Motor neuron (in vitro differentiated cells): ENCODE data around the gene FAM9C. TPM values are rescaled to one million over a fixed set of nuclear protein-coding genes. Genes with fewer than 3 reads are reported as not detected.
"Not testable (repeated sequence)": the region's sequence is repeated elsewhere in the genome, so short reads cannot be mapped to it uniquely, and the experiment has no call there.

Experiments
- ATAC-seq, 8 experiments: fragments of 200-7000 bp; cut with Tn5 transposase; replicated peaks in 6 of 8; 2 replicates each; pipeline ENCODE4 v1.8.0; 2021; ENCODE audit warnings: mild to moderate bottlenecking in 8 of 8, moderate library complexity in 8 of 8
- H3K27ac ChIP-seq, 2 donors: fragments of 250-450 bp; sonication (Bioruptor Pico); 2 replicates each; pipeline ENCODE4 v1.9.0; 2021; ENCODE audit warnings: antibody characterized with exemption in 2 of 2, mild to moderate bottlenecking in 2 of 2, moderate library complexity in 1 of 2
- H3K4me1 ChIP-seq, 2 donors: fragments of 250-450 bp; sonication (Bioruptor Pico); replicated peaks in 1 of 2; 2 replicates each; pipeline ENCODE4 v1.6.1; 2021; ENCODE audit warnings: antibody characterized with exemption in 2 of 2, mild to moderate bottlenecking in 2 of 2, moderate library complexity in 1 of 2
- H3K4me3 ChIP-seq, 5 donors: fragments of 250-450 bp; sonication (Bioruptor Pico); 2 replicates each; pipeline ENCODE4 v1.9.0; 2021; ENCODE audit warnings: antibody characterized with exemption in 5 of 5, mild to moderate bottlenecking in 5 of 5, moderate library complexity in 4 of 5
- WGBS, 10 experiments: fragments of 450-650 bp; shearing (Covaris generic); methylation state at CpG; one replicate each; pipeline ENCODE4 v1.0.0; 2022; 5-methylcytosine and 5-hydroxymethylcytosine counted together
- in situ Hi-C, 9 experiments: fragments of 400-800 bp; cut with MboI; loops; one replicate each; pipeline ENCODE4 v1.15.0; 2021; ENCODE audit warnings: low sequenced_read_pairs in 9 of 9, low pct_unique_long_range_greater_than_20kb in 2 of 9; ENCODE audit not compliant: unreplicated experiment in 9 of 9
- total RNA-seq, 8 experiments: library from RNA; unstranded; fragments of 300-600 nt; gene quantifications; 2 replicates each; pipeline versions ENCODE4 v1.2.3 to v1.2.4, GENCODE V29; 2022

FAM9C gene
- total RNA-seq, 8 experiments from 2014 or later = 0.05 to 0.50 (median 0.17) TPM; not detected in 2

- ATAC-seq = peak in 1 of 8 experiments; percentile 33
- in situ Hi-C loops = no loop called here
- no peak overlapping the region for H3K27ac ChIP-seq
- WGBS, 10 experiments = 92% methylated on average over 2 of the region's 3 CpGs; no CpG with 5 or more reads in 9 of the 10 experiments
- no peak overlapping the region for H3K4me3 ChIP-seq
- peaks cover 0 to 7% of the 10 kb centered on the region in 2 donors for H3K4me1 ChIP-seq
Measured at GRCh38 chrX:13023567-13023966, 20.9 kb downstream of the FAM9C start.

DNA sequence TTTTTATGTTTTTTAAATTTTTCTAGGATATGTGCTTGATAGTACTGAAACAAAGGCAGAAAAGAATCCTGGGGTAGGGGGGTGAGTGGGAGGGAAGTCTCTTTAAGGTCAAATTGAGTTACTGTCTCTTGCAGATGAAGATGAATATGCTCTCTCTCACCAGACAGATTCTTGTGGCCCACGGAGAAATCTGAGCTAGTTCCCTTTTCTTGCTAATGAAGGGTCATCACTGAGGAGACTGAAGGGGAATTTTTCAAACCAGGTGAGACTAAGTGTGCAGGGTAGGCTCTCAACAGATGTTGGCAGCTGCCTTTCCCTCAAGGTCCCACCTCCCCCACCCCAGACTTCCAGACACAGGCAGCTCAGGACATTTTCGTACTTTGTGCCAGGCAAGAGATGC, 21.5 kb downstream of the FAM9C start:
- in situ Hi-C loops = no loop called here
- ATAC-seq = no peak
- 17% methylated on average over 1 of the region's 2 CpGs; no CpG with 5 or more reads in 9 of the 10 experiments for WGBS, 10 experiments
- H3K4me1 ChIP-seq = peaks cover 0 to 7% of the 10 kb centered on the region in 2 donors
- H3K4me3 ChIP-seq = no peak overlapping the region
- H3K27ac ChIP-seq = no peak overlapping the region

DNA sequence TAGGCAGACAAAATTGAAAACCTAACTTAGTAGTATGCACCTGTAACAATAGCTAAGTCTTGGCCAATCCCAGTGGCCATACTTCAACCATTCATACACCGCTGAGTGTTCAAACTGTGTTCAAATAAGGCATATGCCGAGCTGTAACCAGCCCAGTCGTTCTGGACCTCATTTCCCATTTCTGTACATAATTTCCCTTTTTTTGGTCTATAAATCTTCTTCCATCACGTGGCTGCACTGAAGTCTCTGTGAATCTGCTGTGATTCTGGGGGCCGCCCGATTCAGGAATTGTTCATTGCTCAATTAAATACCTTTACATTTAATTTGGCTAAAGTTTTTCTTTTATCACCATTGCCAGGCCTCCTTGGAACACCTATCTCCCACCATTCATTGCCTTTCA, 27.7 kb downstream of the FAM9C start:
- 55 to 100% (median 88%) methylated on average over 3 to 6 of the region's 6 CpGs; no CpG with 5 or more reads in 6 of the 10 experiments for WGBS, 10 experiments
- ATAC-seq, in situ Hi-C loops, H3K4me1 ChIP-seq, H3K4me3 ChIP-seq, H3K27ac ChIP-seq: not testable (repeated sequence)

DNA sequence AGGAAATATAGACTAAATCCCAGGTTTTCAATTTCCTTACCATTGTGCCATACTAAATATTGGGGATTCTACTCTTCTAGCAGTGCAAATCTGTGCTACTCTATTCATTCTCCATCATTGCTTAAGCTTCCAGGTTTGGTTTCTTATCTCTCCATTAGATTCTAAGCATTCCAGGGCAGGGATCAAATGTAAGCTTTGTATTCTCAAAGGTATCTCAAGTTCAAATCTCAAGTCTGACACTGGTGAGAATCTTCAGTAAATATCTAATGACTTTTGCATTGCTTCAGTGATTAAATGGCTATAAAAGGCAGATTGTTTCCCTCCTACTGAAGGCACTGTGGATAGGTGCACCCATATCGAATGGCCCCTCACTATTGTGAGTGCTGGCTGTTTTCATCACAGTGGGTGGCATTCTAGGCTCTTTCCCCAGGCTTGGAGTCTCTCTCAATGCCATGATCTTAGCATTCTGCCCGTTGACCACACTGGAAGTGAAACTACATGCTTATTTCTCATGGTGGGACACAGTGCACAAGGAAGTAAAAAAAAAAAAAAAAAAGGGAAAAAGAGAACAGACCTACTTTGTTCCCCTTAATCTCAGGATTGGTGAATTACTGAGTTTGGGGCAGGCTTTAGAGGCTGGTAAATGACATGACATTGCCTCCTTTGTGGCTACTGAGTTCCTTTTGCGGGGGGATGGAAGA, 28.7 kb downstream of the FAM9C start:
- in situ Hi-C loops = no loop called here
- no peak overlapping the region for H3K4me3 ChIP-seq
- peaks cover 4 to 5% of the 10 kb centered on the region in 2 donors for H3K4me1 ChIP-seq
- ATAC-seq = no peak
- WGBS, 10 experiments = 60 to 100% (median 80%) methylated on average over 1 to 2 of the region's 3 CpGs; no CpG with 5 or more reads in 5 of the 10 experiments
- H3K27ac ChIP-seq = no peak overlapping the region

DNA sequence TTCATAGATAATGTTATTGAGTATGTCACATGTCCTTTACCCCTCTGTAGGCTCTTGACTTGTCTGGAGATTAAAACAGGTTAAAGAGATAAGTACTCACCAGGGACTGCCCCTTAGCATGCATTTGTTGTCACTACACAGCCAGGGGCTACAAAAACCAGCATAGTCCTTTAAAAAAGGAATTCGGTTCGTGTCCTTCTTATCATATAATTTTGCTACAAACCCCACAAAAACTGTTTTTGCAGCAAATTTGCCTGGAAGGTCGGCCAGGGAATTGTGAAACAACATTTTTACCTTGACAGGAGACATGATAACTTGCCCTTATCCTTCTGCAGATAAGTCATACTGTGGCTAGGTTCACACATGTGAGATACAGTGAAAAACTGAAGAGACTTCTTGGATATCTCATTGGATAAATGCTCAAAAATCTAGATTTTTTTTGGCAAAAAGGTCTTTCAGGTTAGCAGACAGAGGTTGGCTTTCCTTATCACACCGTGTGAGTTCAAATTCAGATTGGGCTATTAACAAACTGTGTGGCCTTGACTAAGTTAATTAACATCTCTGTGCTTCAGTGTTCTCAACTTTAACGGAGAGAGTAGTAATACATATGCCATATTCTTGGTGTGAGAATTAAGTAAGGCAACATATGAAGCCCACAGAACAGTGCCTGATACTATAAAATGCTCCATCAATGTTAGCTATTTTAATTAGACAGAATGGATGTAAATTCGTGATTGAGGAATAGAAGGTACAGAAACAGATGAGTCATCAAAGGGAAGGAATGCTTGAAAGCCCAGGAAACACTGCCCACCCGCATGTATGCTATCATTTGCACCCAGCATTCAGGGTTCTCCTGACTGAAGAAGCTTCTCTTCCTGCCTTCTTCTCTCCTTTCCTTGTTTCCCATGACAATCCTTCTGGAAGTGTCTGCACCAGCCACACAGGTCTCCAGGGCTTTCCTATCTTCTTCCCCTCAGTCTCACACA, 30.0 kb downstream of the FAM9C start:
- no peak overlapping the region for H3K4me3 ChIP-seq

DNA sequence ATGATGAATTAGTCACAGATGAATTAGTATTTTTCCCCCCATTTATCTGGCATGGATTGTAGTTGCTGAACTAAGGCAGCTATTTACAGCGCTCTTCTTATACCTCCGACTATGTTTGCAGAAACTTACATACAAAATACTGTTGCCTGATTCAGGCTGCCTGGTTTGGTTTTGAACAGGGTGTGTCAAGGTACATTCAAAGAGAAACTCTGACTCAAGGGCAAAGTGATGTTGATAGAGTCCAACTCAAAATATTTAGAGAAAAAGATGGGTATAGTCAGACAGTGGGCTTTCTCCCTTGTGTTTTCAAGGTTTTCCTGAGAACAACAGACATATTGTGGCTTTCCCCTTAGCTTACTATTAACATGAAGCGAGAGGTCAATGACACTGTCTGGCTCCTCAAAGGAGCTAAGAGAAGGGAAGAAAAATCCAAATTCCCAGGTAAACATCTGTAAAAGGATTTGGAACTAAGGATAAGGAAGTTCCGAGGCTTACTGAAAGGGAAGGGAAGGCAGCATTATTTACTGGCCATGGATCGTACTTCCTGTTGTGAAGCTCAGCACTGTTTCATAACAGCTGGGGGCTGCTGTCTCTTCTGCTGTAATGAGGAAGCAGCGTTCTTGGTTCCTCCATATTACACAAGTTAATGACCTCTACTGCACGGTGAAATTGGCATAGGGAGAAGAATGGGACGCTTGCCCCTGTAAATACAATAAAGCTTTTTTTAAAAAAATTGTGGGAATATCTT, 30.9 kb downstream of the FAM9C start:
- Histone ChIP-seq H3K4me3 (no peak overlapping the region), H3K4me1 (peaks cover 4 to 5% of the 10 kb centered on the region in 2 donors), H3K27ac (no peak overlapping the region)
- in situ Hi-C loops = no loop called here
- ATAC-seq = no peak
- 13 to 83% (median 67%) methylated on average over 1 to 7 of the region's 8 CpGs; no CpG with 5 or more reads in 3 of the 10 experiments for WGBS, 10 experiments

More for the DNA sequence above, 30.0 kb downstream of the FAM9C start:
- Histone ChIP-seq H3K27ac (no peak overlapping the region), H3K4me1 (peaks cover 4 to 5% of the 10 kb centered on the region in 2 donors)
- in situ Hi-C loops = no loop called here
- WGBS, 10 experiments = 17 to 100% (median 71%) methylated on average over 1 to 6 of the region's 7 CpGs; no CpG with 5 or more reads in 4 of the 10 experiments
- no peak for ATAC-seq

DNA sequence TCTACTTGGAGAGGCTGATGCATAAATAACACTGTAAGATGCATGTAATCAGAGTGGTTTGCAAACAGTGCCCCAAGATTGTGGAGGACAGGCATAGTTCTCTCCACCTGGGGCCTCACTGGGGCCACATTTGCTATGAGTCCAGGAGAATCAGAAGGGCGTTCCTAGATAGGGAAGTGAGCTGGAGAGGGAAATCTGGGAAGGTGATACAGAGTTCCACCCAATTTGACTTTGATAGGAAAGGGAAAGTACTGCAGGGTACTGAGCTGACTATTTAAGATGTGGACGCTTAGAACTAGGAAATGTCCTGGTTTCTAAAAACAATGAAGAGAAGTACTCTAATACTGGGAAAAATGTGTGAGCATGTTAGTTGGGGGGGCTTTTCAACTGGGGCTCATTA, 33.9 kb downstream of the FAM9C start:
- 20 to 100% (median 92%) methylated on average over 1 of the region's 2 CpGs; no CpG with 5 or more reads in 6 of the 10 experiments for WGBS, 10 experiments
- H3K4me3 ChIP-seq = no peak overlapping the region
- H3K27ac ChIP-seq = no peak overlapping the region
- H3K4me1 ChIP-seq = peaks cover 4 to 5% of the 10 kb centered on the region in 2 donors
- ATAC-seq = no peak
- in situ Hi-C loops = no loop called here

DNA sequence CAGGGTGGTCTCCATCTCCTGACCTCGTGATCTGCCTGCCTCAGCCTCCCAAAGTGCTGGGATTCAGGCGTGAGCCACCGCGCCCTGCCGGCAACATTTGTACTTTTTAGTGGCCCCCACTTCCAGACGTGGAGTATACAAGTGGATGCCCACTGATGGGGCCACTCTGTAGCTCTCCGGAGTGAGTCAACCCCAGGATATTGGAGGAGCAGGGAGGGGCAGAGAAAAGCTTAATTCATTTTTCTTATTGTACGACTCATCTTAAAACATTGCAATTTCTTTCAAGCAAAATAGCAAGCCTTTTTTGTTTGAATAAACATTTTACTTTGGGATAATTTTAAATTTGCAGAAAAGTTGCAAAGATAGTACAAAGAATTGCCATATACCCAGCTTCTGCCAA, 34.6 kb downstream of the FAM9C start:
- Histone ChIP-seq H3K27ac (no peak overlapping the region), H3K4me3 (no peak overlapping the region), H3K4me1 (peaks cover 4 to 5% of the 10 kb centered on the region in 2 donors)
- WGBS, 10 experiments = 0 to 100% (median 45%) methylated on average over 1 to 3 of the region's 8 CpGs; no CpG with 5 or more reads in 6 of the 10 experiments
- in situ Hi-C loops = no loop called here
- no peak for ATAC-seq

DNA sequence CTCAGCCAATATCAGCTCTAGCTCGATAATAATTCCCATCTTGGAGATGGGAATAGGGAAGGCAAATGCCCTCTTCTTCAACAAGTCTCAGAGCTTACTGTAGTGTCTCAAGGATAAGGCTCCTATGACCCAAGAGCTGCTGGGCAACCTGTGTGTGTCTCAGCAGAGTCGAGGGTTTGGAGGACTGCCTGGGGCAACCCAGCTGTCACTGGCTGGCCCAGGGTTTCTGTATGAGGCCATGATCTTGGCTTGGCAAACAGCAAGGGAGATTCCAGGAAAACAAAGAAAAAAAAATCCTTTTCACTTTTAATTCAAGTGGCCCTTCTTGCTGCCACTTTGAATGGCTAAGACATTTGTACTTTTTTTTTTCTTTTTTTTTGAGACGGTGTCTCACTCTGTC, 35.1 kb downstream of the FAM9C start:
- in situ Hi-C loops = no loop called here
- WGBS, 10 experiments = 73% methylated on average over 2 of the region's 3 CpGs; no CpG with 5 or more reads in 9 of the 10 experiments
- ATAC-seq = no peak
- Histone ChIP-seq H3K4me1 (peaks cover 4 to 5% of the 10 kb centered on the region in 2 donors), H3K27ac (no peak overlapping the region), H3K4me3 (no peak overlapping the region)

GRCh38 chrX:13008851-13009250, 35.6 kb downstream of the FAM9C start:
- no peak for ATAC-seq
- in situ Hi-C loops = no loop called here
- no peak overlapping the region for H3K4me3 ChIP-seq
- H3K4me1 ChIP-seq = peaks cover 1 to 4% of the 10 kb centered on the region in 2 donors
- 53 to 100% (median 95%) methylated on average over 1 to 3 of the region's 3 CpGs; no CpG with 5 or more reads in 7 of the 10 experiments for WGBS, 10 experiments
- no peak overlapping the region for H3K27ac ChIP-seq

- ATAC-seq = peak in 3 of 8 experiments; percentile 20 to 45 (median 34)
- Histone ChIP-seq H3K4me1 (no peaks in the 10 kb centered on the region), H3K27ac (no peak overlapping the region), H3K4me3 (no peak overlapping the region)
- 20 to 59% methylated on average over 1 to 2 of the region's 2 CpGs; no CpG with 5 or more reads in 8 of the 10 experiments for WGBS, 10 experiments
- in situ Hi-C loops = no loop called here
Measured at GRCh38 chrX:13008189-13008533, 36.3 kb downstream of the FAM9C start.

GRCh38 chrX:13007519-13008188, 36.8 kb downstream of the FAM9C start:
- ATAC-seq = peak in 3 of 8 experiments; percentile 20 to 60 (median 48)
- no peaks in the 10 kb centered on the region for H3K4me1 ChIP-seq
- H3K4me3 ChIP-seq = no peak overlapping the region
- 0 to 100% (median 100%) methylated on average over 1 to 2 of the region's 2 CpGs; no CpG with 5 or more reads in 6 of the 10 experiments for WGBS, 10 experiments
- no peak overlapping the region for H3K27ac ChIP-seq
- in situ Hi-C loops = no loop called here
